Endothelial cell (in vitro differentiated cells): ENCODE results near the gene TENM4. TPM values are rescaled to one million over a fixed set of nuclear protein-coding genes. Genes with fewer than 3 reads are reported as not detected.

Source experiments
- DNase-seq: peaks from one replicate; pipeline ENCODE4 v3.0.0; 2021; ENCODE audit warnings: low spot score
- H3K27ac Mint-ChIP-seq: one replicate; pipeline ENCODE4 v1.8.0; 2021; ENCODE audit warnings: mixed read lengths, inconsistent platforms; ENCODE audit not compliant: unreplicated experiment
- H3K27me3 Mint-ChIP-seq: one replicate; pipeline ENCODE4 v1.8.0; 2021; ENCODE audit warnings: mild to moderate bottlenecking, moderate library complexity, mixed read lengths, inconsistent platforms; ENCODE audit not compliant: unreplicated experiment
- H3K36me3 Mint-ChIP-seq: one replicate; pipeline ENCODE4 v1.8.0; 2021; ENCODE audit warnings: mild to moderate bottlenecking, low read depth, mixed read lengths, inconsistent platforms; ENCODE audit not compliant: unreplicated experiment
- H3K4me1 Mint-ChIP-seq: one replicate; pipeline ENCODE4 v1.8.0; 2021; ENCODE audit warnings: mild to moderate bottlenecking, mixed read lengths, inconsistent platforms; ENCODE audit not compliant: unreplicated experiment
- H3K4me3 Mint-ChIP-seq: one replicate; pipeline ENCODE4 v1.8.0; 2021; ENCODE audit warnings: mild to moderate bottlenecking, mixed read lengths, inconsistent platforms; ENCODE audit not compliant: unreplicated experiment
- H3K9me3 Mint-ChIP-seq: one replicate; pipeline ENCODE4 v1.8.0; 2021; ENCODE audit warnings: mixed read lengths, inconsistent platforms; ENCODE audit not compliant: unreplicated experiment
- total RNA-seq: library from RNA; stranded (reverse); fragmentation: NEBNext Ultra II Directional; extraction: Animal tissue kit (Norgen Biotek cat#: 25700); gene quantifications from one replicate; pipeline ENCODE4 v1.2.1, GENCODE V29; 2021; ENCODE audit not compliant: unreplicated experiment
- TF ChIP-seq, protein P1 (sequence below): fragments of 200-600 bp; sonication (generic); IDR thresholded peaks from one replicate; pipeline ENCODE4 v1.5.0; 2021; ENCODE audit warnings: antibody characterized with exemption; ENCODE audit not compliant: unreplicated experiment

The TENM4 gene
- total RNA-seq, 1 donor from 2014 or later, result 1.8 TPM

DNA sequence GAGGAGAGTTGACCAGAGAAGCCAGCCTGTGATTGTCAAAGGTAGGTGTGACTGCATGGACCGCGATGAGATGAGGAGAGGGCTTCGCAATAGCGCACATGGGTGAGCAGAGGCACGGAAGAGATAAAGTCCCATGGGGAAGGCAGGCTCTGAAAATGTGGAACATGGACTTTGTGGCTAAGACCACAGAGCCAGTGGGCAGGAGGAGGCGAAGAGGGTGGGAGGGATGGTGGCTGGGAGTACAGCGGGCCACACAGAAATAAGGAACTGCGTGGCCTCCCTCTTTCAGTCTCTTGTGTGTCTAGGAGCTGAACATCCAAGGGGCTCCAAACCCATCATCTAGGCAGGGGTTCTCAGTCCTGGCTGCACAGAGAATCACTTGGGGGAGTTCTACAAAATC, 98.6 kb downstream of the TENM4 start:
- H3K9me3 Mint-ChIP-seq, result no peaks in the 10 kb centered on the region
- no peak overlapping the region for H3K4me3 Mint-ChIP-seq

DNA sequence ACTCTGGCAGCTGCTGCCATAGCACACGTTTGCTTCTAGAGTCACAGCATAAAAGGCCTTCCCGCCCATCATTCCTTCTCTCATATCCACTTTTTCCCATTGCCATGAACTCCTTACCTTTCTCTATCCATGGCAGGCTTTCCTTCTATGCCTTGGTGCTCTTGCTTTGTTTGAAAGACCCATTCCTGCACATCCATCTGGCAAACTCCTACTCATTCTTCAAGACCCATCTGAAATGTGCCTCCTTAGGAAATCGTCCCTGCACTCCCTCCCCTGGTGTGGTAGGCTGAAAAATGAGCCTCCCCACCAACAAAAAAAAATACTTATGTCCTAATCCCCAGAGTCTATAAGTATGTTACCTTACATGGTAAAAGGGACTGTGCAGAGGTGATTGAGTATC, 100.3 kb downstream of the TENM4 start:
- Mint-ChIP-seq H3K4me3 (no peak overlapping the region), H3K27ac (no peak overlapping the region), H3K4me1 (no peaks in the 10 kb centered on the region), H3K36me3 (no peaks in the 10 kb centered on the region), H3K9me3 (no peaks in the 10 kb centered on the region), H3K27me3 (peaks cover 4% of the 10 kb centered on the region)
- TF ChIP-seq, protein P1, sequence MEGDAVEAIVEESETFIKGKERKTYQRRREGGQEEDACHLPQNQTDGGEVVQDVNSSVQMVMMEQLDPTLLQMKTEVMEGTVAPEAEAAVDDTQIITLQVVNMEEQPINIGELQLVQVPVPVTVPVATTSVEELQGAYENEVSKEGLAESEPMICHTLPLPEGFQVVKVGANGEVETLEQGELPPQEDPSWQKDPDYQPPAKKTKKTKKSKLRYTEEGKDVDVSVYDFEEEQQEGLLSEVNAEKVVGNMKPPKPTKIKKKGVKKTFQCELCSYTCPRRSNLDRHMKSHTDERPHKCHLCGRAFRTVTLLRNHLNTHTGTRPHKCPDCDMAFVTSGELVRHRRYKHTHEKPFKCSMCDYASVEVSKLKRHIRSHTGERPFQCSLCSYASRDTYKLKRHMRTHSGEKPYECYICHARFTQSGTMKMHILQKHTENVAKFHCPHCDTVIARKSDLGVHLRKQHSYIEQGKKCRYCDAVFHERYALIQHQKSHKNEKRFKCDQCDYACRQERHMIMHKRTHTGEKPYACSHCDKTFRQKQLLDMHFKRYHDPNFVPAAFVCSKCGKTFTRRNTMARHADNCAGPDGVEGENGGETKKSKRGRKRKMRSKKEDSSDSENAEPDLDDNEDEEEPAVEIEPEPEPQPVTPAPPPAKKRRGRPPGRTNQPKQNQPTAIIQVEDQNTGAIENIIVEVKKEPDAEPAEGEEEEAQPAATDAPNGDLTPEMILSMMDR, result no peak
- no peak for DNase-seq

More for the DNA sequence above, 98.6 kb downstream of the TENM4 start:
- Mint-ChIP-seq H3K27me3 (peaks cover 4% of the 10 kb centered on the region), H3K27ac (no peak overlapping the region), H3K4me1 (no peaks in the 10 kb centered on the region), H3K36me3 (no peaks in the 10 kb centered on the region)
- TF ChIP-seq, protein P1, result no peak
- no peak for DNase-seq

DNA sequence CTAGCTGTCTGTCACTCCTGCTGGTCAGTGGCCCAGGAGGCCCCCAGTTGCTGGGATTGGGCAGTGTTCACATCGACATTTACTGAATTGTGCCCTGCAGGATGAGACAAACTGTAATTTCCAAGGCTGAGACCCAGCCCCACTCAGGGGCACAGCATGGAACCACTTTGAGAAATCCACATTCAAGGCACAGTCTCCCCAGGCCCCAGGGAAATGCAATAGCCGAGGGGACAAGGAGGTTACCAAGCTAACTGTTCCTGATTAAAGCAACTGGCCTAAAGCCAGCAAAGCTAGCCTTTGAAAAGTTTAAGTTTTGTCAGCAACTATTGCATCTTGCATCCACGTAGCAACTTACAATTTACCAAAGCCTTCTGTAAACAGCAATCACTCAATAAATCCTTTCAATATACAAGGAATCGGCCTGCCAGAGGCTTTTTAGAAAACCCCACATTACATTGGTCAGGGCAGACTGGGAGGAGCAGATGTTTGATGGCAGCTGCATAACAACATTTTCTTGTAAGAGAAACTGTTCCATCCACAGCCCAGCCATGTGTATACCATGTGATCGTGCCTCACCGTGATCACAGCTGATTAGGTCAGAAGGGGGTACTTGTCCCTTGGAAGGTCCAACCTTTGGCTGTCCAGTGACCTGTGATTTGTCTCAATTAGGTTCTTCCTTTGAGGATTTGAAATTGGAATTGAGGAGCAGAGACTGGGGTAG, 103.9 kb downstream of the TENM4 start:
- Mint-ChIP-seq H3K9me3 (no peaks in the 10 kb centered on the region), H3K36me3 (no peaks in the 10 kb centered on the region), H3K27ac (no peak overlapping the region), H3K4me1 (no peaks in the 10 kb centered on the region), H3K4me3 (no peak overlapping the region), H3K27me3 (peaks cover 6% of the 10 kb centered on the region)
- no peak for DNase-seq
- TF ChIP-seq, protein P1, result no peak

DNA sequence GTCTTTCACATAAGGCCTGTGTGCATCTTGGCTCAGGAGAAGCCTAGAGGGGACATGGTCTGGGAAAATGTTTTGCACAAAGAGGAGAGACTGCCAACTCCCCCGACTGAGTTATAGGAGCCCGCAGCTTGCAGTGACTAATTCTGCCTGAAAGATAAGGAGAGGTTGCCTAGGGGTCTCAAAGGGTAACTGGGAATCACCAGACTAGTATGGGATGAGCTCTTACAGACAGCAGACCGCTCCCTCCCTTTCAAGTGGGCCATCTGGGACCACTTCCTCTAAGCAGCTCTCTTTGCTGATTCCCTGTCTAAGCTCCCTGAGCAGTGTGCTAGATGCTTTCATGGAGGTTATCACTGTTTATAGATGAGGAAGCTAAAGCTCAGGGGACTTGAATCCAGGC, 105.1 kb downstream of the TENM4 start:
- Mint-ChIP-seq H3K4me1 (no peaks in the 10 kb centered on the region), H3K4me3 (no peak overlapping the region), H3K27ac (no peak overlapping the region), H3K36me3 (no peaks in the 10 kb centered on the region), H3K27me3 (peaks cover 5% of the 10 kb centered on the region), H3K9me3 (no peaks in the 10 kb centered on the region)
- TF ChIP-seq, protein P1, result no peak
- no peak for DNase-seq

DNA sequence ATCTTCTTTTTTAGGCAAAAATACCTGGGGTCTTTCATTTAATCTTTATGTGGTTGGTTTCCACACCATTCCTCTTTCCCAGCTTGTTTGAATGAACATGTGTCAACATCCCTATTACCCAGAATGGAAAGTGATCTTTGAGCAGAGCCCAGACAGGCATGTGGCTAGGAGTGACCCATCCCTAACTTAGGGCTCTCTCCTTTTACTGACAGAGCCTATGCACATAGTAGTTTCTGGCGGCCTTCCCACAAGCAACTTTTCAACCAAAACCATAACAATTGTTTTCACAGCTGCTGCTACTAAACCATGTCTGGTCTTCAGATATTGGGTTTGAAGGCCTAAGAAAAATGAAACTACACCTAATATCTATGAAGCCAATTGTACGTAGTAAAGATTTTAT, 107.5 kb downstream of the TENM4 start:
- H3K9me3 Mint-ChIP-seq, result no peaks in the 10 kb centered on the region
- peaks cover 5% of the 10 kb centered on the region for H3K27me3 Mint-ChIP-seq
- TF ChIP-seq, protein P1, result no peak
- H3K4me3 Mint-ChIP-seq, result no peak overlapping the region
- no peaks in the 10 kb centered on the region for H3K36me3 Mint-ChIP-seq
- H3K4me1 Mint-ChIP-seq, result no peaks in the 10 kb centered on the region
- no peak for DNase-seq
- H3K27ac Mint-ChIP-seq, result no peak overlapping the region
